NCI-H2196 treated with DMSO at 0.1 percent for 48 hours (cell line): Measurements from ENCODE around the gene LMX1A.

Experiments
- DNase-seq: peaks from one replicate; lab custom pipeline; 2025; ENCODE audit not compliant: unreplicated experiment; lab: John Stamatoyannopoulos, UW

LMX1A gene

DNA sequence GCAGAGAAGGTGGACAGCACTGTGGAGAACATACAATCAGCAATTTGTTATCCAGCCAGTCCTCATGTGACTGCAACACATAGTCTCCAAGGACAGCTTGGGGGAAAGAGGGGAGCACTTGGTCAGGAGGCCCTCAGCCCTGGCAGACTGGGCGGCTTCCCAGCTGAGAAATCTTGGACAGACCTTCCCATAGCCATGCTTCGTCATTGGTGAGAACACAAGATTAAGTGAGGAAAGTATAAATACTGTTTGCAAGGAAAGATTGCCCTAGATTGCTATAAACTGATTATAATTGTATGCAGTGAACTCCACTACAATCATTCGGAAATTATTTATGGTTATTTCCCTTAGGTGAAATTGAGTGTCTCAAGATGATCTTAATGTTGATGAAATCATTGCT is 131.5 kb downstream of the LMX1A start:
- DNase-seq: no peak

DNA sequence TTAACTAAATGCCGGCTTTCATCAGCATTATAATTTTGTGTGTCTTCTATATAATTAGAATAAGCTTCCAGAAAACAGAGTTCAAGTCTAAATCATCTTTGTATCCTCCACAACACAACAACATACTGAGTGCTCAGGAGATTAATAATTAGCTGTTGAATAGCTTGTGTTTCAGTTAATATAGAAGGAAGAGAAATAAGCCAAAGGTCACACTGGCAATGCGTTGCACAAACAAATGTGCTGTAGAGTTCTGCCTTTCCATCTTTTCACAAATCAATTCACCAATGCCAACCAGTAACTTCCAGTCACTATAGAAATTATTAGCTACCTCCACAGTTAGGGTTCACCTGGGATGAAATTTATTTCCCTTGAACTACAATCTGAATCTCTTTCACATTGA is 132.0 kb downstream of the LMX1A start:
- DNase-seq: no peak

DNA sequence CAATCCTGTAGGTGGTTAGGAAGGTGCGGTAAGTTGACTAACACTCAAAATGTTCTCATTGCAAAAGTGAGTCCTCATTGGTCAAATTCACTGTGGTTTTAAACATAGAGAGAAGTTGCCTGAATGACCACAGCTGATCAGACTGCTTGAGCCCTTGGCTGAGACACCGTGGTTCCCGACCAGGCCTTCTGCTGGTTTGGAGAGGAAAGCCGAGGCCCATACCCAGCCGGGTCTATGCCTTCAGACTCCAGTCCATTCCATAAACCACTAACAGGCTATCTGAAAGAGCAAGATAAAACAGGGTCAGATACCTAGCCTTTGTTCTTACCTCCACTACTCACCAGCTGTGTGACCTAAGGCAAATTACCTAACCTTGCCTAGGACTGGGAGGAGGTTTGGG is 133.9 kb downstream of the LMX1A start:
- DNase-seq: no peak

DNA sequence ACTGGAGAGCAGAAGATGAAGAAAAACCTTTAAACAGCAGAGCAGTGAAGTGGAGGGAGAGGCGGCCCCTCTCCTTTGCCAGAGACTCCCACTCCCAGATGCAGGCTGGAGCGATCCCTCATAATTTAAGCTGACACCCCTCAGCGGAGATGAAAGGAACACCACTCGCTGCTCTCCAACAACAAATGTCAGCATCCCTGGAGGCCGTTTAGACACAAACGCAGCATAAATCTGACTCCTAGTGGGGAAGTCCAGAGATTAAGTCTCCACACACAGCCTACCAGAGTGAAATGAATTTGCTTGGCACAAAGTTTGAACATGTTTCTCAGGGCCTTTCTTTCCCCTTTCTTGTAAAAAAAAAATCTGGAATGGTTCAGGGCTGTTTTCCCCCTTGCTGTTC is 137.8 kb downstream of the LMX1A start:
- no peak for DNase-seq

DNA sequence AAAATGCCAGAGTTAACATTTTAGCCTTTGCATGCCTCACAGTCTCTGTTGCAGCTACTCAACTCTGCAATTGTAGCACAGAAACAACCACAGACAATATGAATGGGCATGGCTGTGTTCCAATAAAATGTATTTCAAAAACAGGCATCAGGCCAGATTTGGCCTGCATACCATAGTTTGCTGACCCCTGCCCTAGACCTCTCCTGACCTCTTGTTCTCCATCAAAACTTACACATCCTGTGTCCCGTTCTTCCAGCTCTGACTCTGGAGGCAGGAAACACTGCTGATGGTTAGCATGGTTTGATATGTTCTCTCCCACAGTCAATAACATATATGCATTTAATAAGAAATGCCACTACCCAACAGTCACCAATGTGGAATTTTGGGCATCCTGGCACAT is 138.6 kb downstream of the LMX1A start:
- DNase-seq: no peak

DNA sequence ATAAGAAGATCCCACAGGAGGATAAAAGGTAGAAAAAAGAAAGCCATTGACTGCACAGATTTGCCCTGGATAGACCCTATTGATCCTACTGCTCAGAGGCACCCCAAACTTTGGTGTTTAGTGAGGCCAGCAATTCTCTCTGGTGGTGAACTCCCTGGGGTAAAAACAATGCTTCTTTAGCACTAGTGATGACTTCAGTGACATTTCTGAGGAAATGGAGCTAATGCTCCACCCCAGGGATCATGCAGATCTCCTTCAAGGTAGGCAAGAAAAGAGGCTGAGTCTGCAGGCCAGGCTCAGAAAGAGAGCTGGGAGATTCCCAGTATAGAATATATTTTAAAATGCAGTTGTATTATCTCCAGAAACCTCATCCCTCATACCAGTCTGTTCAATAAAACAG is 140.3 kb downstream of the LMX1A start:
- no peak for DNase-seq

DNA sequence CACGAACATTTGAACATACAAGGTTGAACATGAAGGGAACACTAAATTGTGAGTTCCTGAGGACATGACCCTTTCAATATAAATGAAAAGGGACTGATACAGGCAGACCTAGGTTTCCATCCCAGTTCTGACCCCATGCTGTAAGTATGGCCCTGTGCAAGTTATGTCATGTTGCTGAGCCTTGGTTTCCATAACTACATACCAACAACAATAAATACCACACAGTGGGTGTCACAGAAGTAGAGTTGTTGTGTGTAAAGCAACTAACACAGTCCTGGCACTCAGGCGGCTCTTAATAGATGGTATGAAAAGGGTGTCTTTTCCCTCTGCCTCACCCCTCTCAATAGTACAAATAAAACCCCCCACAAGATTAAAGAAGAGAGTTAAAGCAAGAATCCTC is 140.8 kb downstream of the LMX1A start:
- no peak for DNase-seq

DNA sequence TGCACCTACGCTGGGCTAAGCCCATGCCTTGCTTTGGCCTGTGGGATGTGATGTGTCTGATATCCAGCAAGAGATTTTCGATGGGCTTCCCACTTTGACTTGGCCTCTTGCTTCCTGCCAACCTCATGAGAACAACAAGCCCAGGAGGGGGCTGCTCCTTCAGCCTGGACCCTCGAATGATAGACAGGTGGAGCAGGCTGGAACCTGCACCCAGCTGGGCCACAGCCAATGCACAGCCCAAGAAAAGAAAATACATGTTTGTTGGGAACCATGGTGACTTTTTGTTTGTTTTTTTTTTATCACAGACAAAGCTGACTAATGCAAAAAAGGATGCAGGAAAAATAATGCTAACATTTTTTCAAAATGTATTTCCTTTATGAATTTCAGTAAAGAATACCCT is 144.3 kb downstream of the LMX1A start:
- DNase-seq: no peak

DNA sequence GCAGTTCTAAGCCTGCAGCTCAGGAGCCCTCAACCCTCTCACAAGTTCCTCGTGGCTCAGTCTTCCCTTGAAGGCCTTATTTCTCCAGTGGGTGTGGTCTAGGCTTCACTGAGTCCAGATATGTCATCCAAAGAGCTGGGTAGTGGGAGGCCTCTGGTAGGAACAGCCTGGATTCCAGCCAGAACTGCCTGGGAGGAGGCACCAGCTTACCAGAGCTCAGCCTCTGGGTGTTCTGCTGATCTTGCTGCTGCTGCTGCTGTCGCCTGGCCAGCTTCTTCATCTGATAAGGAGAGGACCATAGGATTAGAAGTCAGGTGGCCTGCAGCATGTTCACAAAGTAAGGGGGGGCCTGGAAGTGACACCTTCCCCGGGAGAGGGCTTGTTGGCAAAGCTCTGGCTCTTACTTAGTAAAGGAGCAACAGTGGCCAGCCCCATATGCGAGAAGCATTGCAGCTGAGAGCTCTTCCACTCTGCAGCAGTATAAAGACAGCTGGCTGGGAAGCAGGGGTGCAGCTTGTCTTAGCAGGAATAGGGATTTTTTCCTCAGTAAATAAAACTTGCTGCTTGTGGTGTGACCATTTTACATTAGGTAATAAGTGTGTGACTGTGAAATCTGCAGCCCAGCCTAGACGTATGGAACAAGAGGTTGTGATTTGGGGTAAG is 148.5 kb downstream of the LMX1A start:
- DNase-seq: peak; percentile 29

DNA sequence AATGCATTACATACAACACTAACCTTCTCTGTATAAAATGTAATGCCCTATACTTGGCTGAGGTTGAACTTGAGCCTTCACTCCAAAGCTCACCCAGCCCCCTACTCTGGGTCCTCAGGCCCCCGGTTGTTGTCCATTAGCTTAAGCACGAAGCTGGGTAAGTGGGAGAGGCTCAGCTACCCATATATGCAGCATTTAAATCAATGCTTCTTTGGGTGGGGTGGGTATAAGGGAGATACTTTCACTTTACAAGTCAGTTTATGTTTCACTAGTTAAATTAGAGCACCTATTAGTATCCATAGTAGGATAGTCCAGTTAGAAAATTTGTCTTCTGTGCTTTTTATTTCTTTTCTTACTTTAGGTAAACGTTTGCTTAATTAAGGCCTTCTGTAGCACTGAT is 151.4 kb downstream of the LMX1A start:
- no peak for DNase-seq

DNA sequence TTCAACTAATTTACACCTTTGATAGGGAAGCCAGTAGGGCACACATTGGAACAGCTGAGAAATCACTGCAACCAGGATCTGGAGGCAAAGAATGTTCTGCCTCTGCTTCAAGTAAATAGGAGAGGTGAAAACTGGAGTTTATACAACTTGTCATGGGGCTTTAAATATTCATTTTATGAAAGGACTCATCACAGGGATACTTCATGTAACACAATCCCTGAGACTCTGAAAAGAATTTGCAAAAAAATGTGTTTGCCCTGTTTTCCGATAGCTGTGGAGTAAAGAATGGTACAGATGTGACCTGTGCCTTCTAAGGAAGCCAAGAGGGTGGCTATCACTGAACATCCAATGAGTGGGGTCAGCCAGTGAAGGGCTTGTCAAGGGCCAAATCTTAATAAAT is 152.0 kb downstream of the LMX1A start:
- DNase-seq: no peak

DNA sequence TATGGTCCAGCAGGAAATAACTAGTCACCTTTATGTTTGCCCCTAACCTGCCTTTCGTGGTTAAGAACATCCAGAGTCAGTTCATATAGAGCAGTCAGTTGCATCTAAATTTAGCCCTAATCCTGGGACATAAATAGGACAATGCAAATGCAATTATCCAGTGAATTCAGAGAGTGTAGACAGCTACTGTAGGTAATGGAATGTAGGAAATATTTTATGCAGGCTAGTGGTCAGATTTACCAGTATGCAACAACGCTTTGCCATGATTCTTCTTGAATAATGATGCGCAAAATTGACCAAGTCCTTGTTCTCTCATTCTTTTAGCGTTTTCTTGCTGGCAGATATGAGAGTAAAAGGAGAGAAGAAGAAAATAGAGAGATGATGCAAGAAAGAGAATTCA is 165.4 kb downstream of the LMX1A start:
- no peak for DNase-seq

DNA sequence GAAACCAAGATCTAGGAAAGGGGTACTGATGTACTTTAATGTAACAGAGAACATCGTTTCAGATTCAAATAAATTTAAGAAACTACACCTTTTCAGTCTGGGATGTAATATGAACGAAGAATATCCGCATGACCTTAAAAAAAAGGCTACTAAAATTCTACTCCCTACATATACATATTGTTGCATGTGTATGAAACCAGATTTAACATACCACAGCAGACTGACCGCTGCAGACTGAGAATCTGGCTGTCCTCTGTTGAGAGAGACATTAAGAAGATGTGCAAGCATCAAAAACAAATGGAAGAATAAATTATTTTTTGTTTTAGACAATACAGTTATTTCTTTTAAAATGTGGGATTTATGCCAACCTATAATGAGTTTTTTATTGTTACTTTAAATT is 166.6 kb downstream of the LMX1A start:
- DNase-seq: no peak

DNA sequence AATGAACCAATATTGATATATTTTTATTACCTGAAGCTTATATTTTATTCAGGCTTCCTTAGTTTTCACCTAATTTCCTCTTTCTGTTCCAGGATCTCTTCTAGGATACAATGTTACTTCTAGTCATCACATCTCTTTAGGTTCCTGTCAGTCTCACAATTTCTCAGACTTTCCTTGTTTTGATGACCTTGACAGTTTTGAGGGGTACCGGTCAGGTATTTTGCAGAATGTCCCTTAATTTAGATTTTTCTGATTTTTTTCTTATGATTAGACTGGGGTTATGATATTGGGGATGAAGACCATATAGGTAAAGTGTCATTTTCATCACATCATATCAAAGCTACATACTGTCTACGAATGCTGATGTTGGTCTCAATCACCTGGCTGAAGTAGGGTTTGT is 167.5 kb downstream of the LMX1A start:
- no peak for DNase-seq

DNA sequence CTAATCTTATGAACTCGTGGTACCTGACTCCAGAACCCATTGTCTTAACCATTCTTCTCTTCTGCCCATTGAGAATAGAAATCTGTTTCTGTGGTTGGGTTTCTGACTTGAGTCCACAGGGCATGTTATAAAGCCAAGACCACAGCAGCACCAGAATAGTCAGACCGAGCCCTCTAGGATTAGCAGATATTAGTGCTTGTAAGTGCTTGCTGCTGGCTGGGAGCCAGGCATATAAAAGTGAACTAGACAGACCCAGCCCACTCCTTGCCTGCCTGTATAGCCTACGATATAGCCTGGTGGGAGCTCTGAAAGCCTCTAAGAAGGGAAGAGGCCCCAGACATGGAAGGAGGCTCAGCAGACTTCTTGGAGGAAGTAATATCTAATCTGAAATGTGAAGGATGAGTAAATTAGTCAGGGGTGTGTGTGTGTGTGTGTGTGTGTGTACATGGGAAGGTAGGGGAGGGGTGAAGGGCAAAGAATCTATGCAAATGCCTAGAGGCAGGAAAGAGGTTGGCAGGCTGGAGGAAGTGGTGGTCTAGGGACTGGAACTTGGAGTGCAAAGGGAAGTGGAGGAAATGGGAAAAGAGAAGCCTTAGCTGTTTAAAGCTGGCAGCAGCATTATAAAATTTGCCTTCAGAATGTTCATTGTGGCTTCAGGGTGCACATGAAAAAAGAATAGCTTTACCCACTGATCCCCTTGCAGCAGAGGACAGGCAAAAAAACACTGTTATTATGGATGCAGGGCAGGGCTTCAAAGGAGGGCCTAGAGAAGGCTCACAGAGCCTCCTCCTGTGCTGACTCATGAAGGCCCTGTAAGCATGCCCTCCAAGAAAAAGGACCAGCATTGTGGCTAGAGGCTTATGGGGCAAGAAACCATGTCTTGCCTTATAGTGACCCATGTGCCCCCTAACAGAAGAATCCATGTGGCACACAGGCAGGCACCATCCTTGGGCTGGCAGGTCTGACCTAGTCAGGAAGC is 169.2 kb downstream of the LMX1A start:
- no peak for DNase-seq

DNA sequence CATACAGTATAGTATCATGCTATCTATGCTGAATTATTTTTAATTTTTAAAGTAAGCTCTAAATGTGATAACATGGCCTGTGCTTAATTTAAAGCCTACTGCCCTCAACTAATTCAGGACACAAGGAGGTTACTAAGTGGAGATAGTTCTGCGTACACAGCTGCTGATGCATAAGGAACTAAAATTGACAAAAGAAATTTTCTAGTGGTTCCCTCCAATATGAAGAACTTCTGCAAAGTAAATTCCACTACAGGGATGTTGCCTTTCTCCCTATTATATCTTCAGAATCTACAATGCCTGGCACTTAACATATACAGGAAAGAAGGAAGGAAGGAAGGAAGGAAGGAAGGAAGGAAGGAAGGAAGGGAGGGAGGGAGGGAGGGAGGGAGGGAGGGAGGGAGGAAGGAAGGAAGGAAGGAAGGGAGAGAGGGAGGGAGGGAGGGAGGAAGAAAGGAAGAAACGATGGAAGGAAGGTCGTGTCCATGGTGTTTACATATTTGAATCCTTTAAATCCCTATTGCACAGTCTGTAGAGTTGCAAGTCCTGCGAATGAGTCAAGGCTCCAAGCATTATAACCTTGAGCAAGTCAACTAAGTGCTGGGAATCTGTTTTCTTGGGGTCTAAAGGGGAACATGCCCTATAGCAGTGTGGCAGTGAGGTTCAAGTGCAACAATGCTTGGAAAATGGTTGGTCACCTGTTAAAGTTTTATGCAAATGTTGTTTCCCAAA is 171.2 kb downstream of the LMX1A start:
- no peak for DNase-seq

DNA sequence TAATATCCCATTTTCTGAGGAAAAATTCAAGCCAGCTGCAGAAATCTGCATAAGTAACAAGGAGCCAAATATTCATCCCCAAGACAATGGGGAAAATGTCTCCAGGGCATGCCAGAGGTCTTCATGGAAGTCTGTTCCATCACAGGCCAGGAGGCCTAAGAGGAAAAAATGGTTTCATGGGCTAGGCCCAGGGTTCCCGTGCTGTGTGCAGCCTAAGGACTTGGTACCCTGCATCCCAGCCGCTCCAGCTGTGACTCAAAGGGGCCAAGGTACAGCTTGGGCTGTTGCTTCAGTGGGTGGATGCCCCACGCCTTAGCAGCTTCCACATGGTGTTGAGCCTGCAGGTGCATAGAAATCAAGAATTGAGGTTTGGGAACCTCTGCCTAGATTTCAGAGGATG is 173.5 kb downstream of the LMX1A start:
- DNase-seq: no peak

DNA sequence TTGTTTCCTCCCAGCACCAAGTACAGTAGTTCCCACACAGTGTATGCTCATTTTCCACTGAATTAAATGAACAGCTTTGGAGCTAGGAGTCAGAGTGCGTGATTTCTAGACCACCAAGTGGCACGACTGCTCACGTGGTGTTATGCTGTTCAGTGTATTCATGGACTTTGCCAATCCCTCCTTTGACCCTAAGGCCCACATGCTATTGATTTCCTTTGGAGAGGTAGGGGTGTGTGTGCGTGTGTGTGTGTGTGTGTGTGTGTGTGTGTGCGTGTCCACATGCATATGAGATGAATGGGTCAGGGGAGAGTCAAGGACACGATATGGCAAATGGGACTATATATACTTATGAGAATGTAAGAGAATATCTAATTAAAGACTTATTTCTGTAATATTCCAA is 177.2 kb downstream of the LMX1A start:
- no peak for DNase-seq

DNA sequence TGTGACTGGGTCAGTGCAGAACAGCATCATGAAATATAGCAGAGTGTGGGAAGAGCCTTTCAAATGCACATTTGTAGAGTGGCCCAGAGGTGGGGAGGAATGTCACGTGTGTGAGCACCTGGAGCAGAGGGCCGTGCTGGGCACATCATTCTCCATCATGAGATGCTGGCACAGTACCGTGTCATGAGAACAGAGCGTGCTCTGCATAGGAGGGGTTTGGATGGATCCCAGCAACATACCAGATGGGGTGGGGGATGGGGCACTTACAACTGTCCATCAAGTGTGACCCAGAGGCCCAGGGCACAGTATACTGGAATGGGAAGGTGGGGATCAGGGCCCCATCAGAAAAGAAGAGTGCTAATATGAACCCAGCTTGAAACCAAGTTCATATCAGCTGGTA is 182.0 kb downstream of the LMX1A start:
- DNase-seq: no peak

DNA sequence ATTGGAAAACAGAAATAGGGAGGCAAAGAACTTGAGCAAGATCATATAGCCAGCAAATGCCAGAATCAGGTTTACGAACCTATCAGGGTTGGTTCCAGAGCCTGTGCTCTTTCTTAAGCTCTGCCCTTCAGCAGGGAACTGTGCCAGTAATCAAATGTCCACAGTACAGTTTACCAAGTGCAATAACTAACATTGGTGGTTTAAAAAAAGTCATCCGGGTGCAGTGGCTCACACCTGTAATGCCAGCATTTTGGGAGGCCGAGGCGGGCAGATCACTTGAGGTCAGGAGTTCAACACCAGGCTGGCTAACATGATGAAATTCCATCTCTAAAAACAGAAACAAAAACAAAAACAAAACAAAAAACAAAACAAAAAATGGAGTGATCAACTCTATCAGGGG is 182.7 kb downstream of the LMX1A start:
- no peak for DNase-seq

DNA sequence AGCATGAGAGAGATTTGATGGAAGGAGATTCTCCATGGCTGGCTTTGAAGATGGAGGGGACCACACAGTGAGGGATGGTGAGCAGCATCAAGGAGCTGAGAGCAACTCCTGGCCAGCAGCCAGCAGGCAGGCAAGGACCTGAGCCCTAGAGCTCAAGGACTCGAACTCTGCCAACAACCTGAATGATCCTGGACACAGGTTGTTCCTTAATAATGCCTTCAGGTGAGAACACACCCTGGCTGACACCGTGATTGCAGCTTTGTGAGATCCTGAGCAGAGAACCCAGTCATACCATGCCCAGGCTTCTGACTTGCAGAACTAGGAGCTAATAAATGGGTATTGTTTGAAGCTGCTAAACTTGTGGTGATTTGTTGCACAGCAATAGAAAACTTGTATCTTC is 183.1 kb downstream of the LMX1A start:
- DNase-seq: no peak

DNA sequence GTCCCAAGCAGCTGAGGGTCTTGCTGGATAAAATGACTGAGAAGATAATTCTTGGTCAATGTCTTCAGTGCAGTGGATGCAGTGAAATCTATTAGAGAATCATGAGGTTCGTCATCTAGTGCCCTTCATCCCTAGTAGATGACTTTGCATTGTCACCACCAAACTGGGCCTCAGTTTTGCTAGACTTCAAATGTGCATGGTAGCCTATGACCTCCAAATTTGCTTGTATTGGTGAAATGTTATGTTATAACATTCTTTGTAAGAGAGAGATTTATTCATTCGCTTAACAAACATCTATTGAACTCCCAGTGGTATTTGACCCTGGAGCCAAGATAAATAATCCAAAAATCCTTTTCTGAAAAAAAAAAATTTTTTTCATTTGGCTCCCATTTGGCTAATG is 183.8 kb downstream of the LMX1A start:
- DNase-seq: no peak
